Erythroblast (primary cell): ENCODE data around the gene MED12L.

ENCODE experiments used
- GATA1 ChIP-seq: IDR thresholded peaks from 2 replicates; pipeline ENCODE4 v1.6.1; 2011; ENCODE audit warnings: low read depth, mild to moderate bottlenecking, control low read depth, low read length, moderate library complexity
- POLR2A ChIP-seq: IDR thresholded peaks from 2 replicates; pipeline ENCODE4 v1.6.1; 2011; ENCODE audit warnings: mild to moderate bottlenecking, low read length

GRCh38 chr3:151307583-151308488, 222.4 kb downstream of the MED12L start:
- no peak for TF ChIP-seq POLR2A
- TF ChIP-seq GATA1 = no peak
